KMS-11 (cell line): ENCODE results near the gene CDH4.

Experiments
- H2AFZ ChIP-seq: fragments of 200-600 bp; sonication (generic); 2 replicates; pipeline ENCODE4 v1.6.1; 2016; ENCODE audit warnings: antibody characterized with exemption, mixed run types, low read depth
- H3K27ac ChIP-seq: fragments of 200-600 bp; sonication (generic); 2 replicates; pipeline ENCODE4 v1.6.1; 2016; ENCODE audit warnings: mild to moderate bottlenecking, mixed run types
- H3K27me3 ChIP-seq: fragments of 200-600 bp; sonication (generic); 2 replicates; pipeline ENCODE4 v1.6.1; 2017; ENCODE audit warnings: mild to moderate bottlenecking, low read depth, mixed run types, moderate library complexity; ENCODE audit not compliant: insufficient read depth
- H3K36me3 ChIP-seq: fragments of 200-600 bp; sonication (generic); 2 replicates; pipeline ENCODE4 v1.6.1; 2017; ENCODE audit warnings: mild to moderate bottlenecking, mixed run types; ENCODE audit not compliant: insufficient read depth
- H3K4me1 ChIP-seq: fragments of 200-600 bp; sonication (generic); 2 replicates; pipeline ENCODE4 v1.6.1; 2016; ENCODE audit warnings: mild to moderate bottlenecking, low read depth, mixed run types; ENCODE audit not compliant: poor library complexity, severe bottlenecking
- H3K4me2 ChIP-seq: fragments of 200-600 bp; sonication (generic); 2 replicates; pipeline ENCODE4 v1.7.0; 2016; ENCODE audit warnings: mild to moderate bottlenecking, mixed run types
- H3K4me3 ChIP-seq: fragments of 200-600 bp; sonication (generic); IDR thresholded peaks from 2 replicates; pipeline ENCODE4 v1.6.1; 2017; ENCODE audit warnings: low read depth, low read length, mixed read lengths; ENCODE audit not compliant: insufficient read depth
- H3K79me2 ChIP-seq: fragments of 200-600 bp; sonication (generic); 2 replicates; pipeline ENCODE4 v1.6.1; 2016; ENCODE audit warnings: low read depth, mixed run types; ENCODE audit not compliant: insufficient read depth
- H3K9ac ChIP-seq: fragments of 200-600 bp; sonication (generic); 2 replicates; pipeline ENCODE4 v1.6.1; 2016; ENCODE audit warnings: mild to moderate bottlenecking, mixed run types
- H4K20me1 ChIP-seq: fragments of 200-600 bp; sonication (generic); 2 replicates; pipeline ENCODE4 v1.6.1; 2016; ENCODE audit warnings: mild to moderate bottlenecking, mixed run types; ENCODE audit not compliant: insufficient read depth
- TF ChIP-seq, protein P1 (sequence below): fragments of 200-600 bp; sonication (generic); conservative IDR thresholded peaks from 2 replicates; pipeline ENCODE4 v1.6.1; 2017; ENCODE audit warnings: low read depth, mild to moderate bottlenecking, antibody characterized with exemption, low read length, moderate library complexity, mixed read lengths

CDH4 gene

DNA sequence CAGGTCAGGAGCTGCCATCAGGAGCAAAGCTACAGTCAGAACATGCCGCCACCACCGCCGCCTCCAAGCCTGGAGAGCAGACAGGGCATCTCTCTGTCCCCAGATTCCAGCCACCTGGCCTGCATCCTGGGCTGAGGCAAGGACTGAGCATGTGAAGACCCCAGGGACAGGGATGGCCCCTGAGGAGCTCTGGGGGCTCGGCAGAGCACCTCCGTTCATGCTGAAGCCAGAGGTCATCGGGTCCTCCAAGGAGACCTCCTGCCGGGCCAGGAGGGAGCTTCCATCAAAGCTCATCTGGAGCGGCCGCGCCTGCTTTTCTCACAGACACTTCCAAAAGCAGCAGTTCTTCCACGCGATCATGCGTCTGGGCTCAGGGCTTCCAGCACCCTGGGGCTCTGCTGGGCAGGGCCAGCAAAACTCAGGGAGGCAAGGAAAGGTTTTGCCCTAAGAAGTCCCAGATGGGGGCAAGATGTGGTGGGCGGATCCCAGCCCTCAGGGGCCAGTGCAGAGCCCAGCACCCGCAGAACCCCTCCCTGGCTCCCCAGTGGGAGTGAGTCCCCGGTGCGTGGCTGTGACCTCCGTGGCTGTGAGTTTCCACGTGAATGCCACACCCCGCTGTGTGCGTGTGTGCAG is 675.2 kb downstream of the CDH4 start:
- H2AFZ ChIP-seq: no peak overlapping the region
- H4K20me1 ChIP-seq: no peaks in the 10 kb centered on the region
- no peak overlapping the region for H3K4me3 ChIP-seq
- no peaks in the 10 kb centered on the region for H3K4me1 ChIP-seq
- TF ChIP-seq, protein P1, sequence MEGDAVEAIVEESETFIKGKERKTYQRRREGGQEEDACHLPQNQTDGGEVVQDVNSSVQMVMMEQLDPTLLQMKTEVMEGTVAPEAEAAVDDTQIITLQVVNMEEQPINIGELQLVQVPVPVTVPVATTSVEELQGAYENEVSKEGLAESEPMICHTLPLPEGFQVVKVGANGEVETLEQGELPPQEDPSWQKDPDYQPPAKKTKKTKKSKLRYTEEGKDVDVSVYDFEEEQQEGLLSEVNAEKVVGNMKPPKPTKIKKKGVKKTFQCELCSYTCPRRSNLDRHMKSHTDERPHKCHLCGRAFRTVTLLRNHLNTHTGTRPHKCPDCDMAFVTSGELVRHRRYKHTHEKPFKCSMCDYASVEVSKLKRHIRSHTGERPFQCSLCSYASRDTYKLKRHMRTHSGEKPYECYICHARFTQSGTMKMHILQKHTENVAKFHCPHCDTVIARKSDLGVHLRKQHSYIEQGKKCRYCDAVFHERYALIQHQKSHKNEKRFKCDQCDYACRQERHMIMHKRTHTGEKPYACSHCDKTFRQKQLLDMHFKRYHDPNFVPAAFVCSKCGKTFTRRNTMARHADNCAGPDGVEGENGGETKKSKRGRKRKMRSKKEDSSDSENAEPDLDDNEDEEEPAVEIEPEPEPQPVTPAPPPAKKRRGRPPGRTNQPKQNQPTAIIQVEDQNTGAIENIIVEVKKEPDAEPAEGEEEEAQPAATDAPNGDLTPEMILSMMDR: no peak
- no peak overlapping the region for H3K4me2 ChIP-seq
- peaks cover 59% of the 10 kb centered on the region; the same call in 1 of the 2 replicates for H3K27me3 ChIP-seq
- H3K9ac ChIP-seq: no peak overlapping the region
- no peak overlapping the region for H3K27ac ChIP-seq
- no peaks in the 10 kb centered on the region for H3K36me3 ChIP-seq
- H3K79me2 ChIP-seq: no peaks in the 10 kb centered on the region

DNA sequence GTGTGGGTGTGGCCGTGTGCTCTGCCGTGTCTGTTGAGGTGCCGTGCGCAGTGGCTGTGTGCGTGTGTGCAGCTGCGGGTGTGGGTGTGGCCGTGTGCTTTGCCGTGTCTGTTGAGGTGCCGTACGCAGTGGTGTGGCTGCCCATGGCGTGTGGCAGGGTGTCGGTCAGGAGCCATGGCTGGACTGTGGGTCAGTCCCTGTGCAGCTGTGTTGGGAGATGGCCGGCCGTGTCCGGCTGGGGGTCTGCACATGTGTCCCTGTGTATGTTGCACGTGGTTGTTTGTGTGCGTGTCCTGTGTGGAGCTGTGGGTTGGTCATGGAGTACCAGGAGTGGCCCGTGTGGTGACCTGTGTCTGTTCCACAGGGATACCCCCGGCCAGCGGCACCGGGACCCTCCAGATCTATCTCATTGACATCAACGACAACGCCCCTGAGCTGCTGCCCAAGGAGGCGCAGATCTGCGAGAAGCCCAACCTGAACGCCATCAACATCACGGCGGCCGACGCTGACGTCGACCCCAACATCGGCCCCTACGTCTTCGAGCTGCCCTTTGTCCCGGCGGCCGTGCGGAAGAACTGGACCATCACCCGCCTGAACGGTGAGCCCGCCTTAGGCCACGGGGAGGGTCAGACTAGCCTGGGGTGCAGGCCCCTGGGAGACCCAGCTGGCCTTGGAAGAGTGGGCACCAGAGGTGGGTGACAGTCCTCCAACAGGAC is 675.9 kb downstream of the CDH4 start:
- peaks cover 60% of the 10 kb centered on the region; the same call in 1 of the 2 replicates for H3K27me3 ChIP-seq
- H3K9ac ChIP-seq: no peak overlapping the region
- TF ChIP-seq, protein P1: no peak
- H3K36me3 ChIP-seq: no peaks in the 10 kb centered on the region
- no peak overlapping the region for H2AFZ ChIP-seq
- H3K4me3 ChIP-seq: no peak overlapping the region
- H3K27ac ChIP-seq: no peak overlapping the region
- H3K4me1 ChIP-seq: no peaks in the 10 kb centered on the region
- no peaks in the 10 kb centered on the region for H3K79me2 ChIP-seq
- no peak overlapping the region for H3K4me2 ChIP-seq
- H4K20me1 ChIP-seq: no peaks in the 10 kb centered on the region

GRCh38 chr20:61929561-61929960 is 677.5 kb downstream of the CDH4 start:
- TF ChIP-seq, protein P1: no peak

DNA sequence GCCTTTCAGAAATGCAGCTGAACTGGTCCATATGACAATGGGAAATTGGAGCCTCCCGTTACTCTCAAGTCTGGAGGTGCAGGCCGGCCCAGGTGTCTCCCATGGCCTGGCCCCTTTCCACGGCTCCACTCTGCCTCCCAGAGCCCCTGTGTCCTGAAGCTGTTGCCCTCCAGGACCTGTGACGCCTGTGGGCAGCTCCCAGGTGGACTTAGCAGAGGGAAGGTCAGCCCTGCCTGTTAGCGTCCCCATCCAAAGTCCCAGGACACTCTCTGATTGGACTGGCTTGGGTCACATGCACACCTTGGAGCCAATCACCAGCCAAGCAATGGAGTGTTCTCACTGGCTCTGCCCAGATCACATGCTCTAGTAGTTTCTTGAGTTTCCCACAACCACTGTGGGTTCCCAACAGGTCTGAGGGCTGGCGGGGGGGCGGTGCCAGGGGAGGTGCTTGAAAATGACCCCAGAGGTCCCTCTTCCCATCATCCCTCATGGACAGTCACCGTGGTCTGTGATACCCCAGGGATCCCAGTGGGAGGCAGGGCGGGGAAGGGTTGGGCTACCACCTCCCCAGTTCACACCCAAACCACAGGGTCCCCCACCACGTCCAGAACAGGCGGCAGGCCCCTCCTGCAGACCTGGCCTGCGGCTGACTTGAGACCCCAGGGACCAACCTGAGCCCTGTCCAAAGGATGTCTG is 678.1 kb downstream of the CDH4 start:
- Histone ChIP-seq H3K27me3 (peaks cover 63% of the 10 kb centered on the region), H3K4me2 (no peak overlapping the region), H3K79me2 (no peaks in the 10 kb centered on the region), H3K4me1 (no peaks in the 10 kb centered on the region), H3K4me3 (no peak overlapping the region), H3K27ac (no peak overlapping the region), H3K36me3 (no peaks in the 10 kb centered on the region), H4K20me1 (no peaks in the 10 kb centered on the region), H2AFZ (no peak overlapping the region), H3K9ac (no peak overlapping the region)
- TF ChIP-seq, protein P1: no peak

More at GRCh38 chr20:61929561-61929960, 677.5 kb downstream of the CDH4 start:
- Histone ChIP-seq H4K20me1 (no peaks in the 10 kb centered on the region), H3K79me2 (no peaks in the 10 kb centered on the region), H3K36me3 (no peaks in the 10 kb centered on the region), H3K4me1 (no peaks in the 10 kb centered on the region), H2AFZ (no peak overlapping the region), H3K9ac (no peak overlapping the region), H3K4me2 (no peak overlapping the region), H3K27me3 (peaks cover 62% of the 10 kb centered on the region; the same call in 1 of the 2 replicates), H3K4me3 (no peak overlapping the region), H3K27ac (no peak overlapping the region)
